ENCODE results near the gene GAS2L2. TPM values are rescaled to one million over a fixed set of nuclear protein-coding genes. Genes with fewer than 3 reads are reported as not detected.

GAS2L2 gene
- total and polyA plus RNA-seq, 4 donors: 1.6 to 11.5 (median 3.9) TPM

- 64 to 83% methylated on average over 2 of the region's 2 CpGs for WGBS, 2 donors
- DNase-seq: no peak
- Histone ChIP-seq H3K9ac (ENCODE audit: insufficient read depth in 1 of 2, low read length in 2 of 2) (no peak overlapping the region), H3K36me3 (ENCODE audit: control insufficient read depth in 4 of 4, insufficient read depth in 4 of 4, low read length in 4 of 4) (peaks cover 17 to 37% (median 22%) of the 10 kb centered on the region in 4 donors), H3K27ac (ENCODE audit: low read depth in 1 of 2, low read length in 1 of 2) (no peak overlapping the region), H3K4me3 (no peak overlapping the region), H3K27me3 (ENCODE audit: control insufficient read depth in 3 of 3, insufficient read depth in 3 of 3, low read length in 2 of 3) (no peaks in the 10 kb centered on the region), H3K9me3 (ENCODE audit: control insufficient read depth in 4 of 4, insufficient read depth in 3 of 4, low read length in 3 of 4) (no peaks in the 10 kb centered on the region), H3K4me1 (ENCODE audit: control insufficient read depth in 5 of 5, insufficient read depth in 5 of 5, low read length in 5 of 5) (peaks cover 0 to 18% (median 13%) of the 10 kb centered on the region in 5 donors)
- no peak for TF ChIP-seq CTCF (IDR thresholded peaks at IDR 0.05; ENCODE audit: control extremely low read depth, extremely low read depth)
- no peak for ATAC-seq (ENCODE audit: insufficient read depth, low FRiP score)
Measured at GRCh38 chr17:35725802-35726126, 27.3 kb downstream of the GAS2L2 start.

DNA sequence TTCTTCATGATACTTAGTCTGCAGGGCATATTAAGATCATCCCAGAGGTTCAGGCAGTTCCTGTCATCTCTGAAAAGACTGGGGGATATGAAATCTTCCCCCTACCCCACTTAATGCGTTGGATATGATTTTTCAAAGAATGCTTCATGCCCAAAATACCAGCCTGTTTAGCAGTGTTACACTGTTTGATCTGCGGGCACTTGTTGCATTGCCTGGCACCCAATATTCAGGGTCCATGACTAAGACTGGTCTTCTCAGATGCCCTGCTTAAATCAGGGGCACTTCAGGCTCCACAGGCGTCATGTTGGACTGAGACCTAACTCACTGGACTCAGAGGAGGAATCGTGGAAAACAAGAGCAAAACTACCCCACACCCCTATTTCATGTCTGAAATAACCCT is 28.0 kb downstream of the GAS2L2 start:
- Histone ChIP-seq H3K9me3 (ENCODE audit: control insufficient read depth in 4 of 4, insufficient read depth in 3 of 4, low read length in 3 of 4) (no peaks in the 10 kb centered on the region), H3K4me1 (ENCODE audit: control insufficient read depth in 5 of 5, insufficient read depth in 5 of 5, low read length in 5 of 5) (peaks cover 0 to 18% (median 13%) of the 10 kb centered on the region in 5 donors), H3K36me3 (ENCODE audit: control insufficient read depth in 4 of 4, insufficient read depth in 4 of 4, low read length in 4 of 4) (peaks cover 18 to 37% (median 22%) of the 10 kb centered on the region in 4 donors), H3K27me3 (ENCODE audit: control insufficient read depth in 3 of 3, insufficient read depth in 3 of 3, low read length in 2 of 3) (no peaks in the 10 kb centered on the region), H3K27ac (ENCODE audit: low read depth in 1 of 2, low read length in 1 of 2) (no peak overlapping the region), H3K4me3 (no peak overlapping the region), H3K9ac (ENCODE audit: insufficient read depth in 1 of 2, low read length in 2 of 2) (no peak overlapping the region)
- 94 to 95% methylated on average over 4 of the region's 4 CpGs for WGBS, 2 donors
- ATAC-seq (ENCODE audit: insufficient read depth, low FRiP score) (no peak), DNase-seq (no peak)
- TF ChIP-seq CTCF (IDR thresholded peaks at IDR 0.05; ENCODE audit: control extremely low read depth, extremely low read depth): no peak

GRCh38 chr17:35723735-35724134 is 29.3 kb downstream of the GAS2L2 start:
- Histone ChIP-seq H3K9ac (ENCODE audit: insufficient read depth in 1 of 2, low read length in 2 of 2) (no peak overlapping the region), H3K36me3 (ENCODE audit: control insufficient read depth in 4 of 4, insufficient read depth in 4 of 4, low read length in 4 of 4) (peaks cover 21 to 41% (median 29%) of the 10 kb centered on the region in 4 donors), H3K27me3 (ENCODE audit: control insufficient read depth in 3 of 3, insufficient read depth in 3 of 3, low read length in 2 of 3) (no peaks in the 10 kb centered on the region), H3K4me1 (ENCODE audit: control insufficient read depth in 5 of 5, insufficient read depth in 5 of 5, low read length in 5 of 5) (peaks cover 0 to 18% (median 13%) of the 10 kb centered on the region in 5 donors), H3K4me3 (no peak overlapping the region), H3K27ac (ENCODE audit: low read depth in 1 of 2, low read length in 1 of 2) (no peak overlapping the region), H3K9me3 (ENCODE audit: control insufficient read depth in 4 of 4, insufficient read depth in 3 of 4, low read length in 3 of 4) (no peaks in the 10 kb centered on the region)
- TF ChIP-seq CTCF (IDR thresholded peaks at IDR 0.05; ENCODE audit: control extremely low read depth, extremely low read depth): no peak
- no peak for ATAC-seq (ENCODE audit: insufficient read depth, low FRiP score)
- no peak for DNase-seq
- 98 to 99% methylated on average over 2 of the region's 2 CpGs for WGBS, 2 donors

DNA sequence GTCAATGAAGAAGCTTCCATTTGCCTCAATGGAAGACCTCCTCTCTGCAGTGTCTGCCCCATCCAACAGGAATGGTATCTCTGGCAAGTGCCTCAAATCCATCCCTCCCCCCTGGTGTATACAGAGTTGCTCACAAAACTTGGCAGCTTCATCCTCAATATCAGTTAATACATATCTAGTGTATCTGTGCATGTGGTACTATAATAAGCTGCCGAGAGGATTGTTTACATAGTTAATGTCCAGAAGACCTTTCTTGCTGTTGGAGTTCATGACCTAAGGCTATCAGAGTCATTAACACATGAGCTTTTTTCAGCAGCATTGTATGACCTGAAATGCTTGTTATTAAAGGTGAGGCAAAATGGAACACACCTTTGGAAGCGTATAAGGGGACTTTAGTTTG is 35.6 kb downstream of the GAS2L2 start:
- Histone ChIP-seq H3K27me3 (ENCODE audit: control insufficient read depth in 3 of 3, insufficient read depth in 3 of 3, low read length in 2 of 3) (no peaks in the 10 kb centered on the region), H3K9ac (ENCODE audit: insufficient read depth in 1 of 2, low read length in 2 of 2) (no peak overlapping the region), H3K9me3 (ENCODE audit: control insufficient read depth in 4 of 4, insufficient read depth in 3 of 4, low read length in 3 of 4) (no peaks in the 10 kb centered on the region), H3K27ac (ENCODE audit: low read depth in 1 of 2, low read length in 1 of 2) (peak overlapping the region; percentile 39 to 86), H3K4me1 (ENCODE audit: control insufficient read depth in 5 of 5, insufficient read depth in 5 of 5, low read length in 5 of 5) (peaks cover 4 to 30% (median 13%) of the 10 kb centered on the region in 5 donors), H3K36me3 (ENCODE audit: control insufficient read depth in 4 of 4, insufficient read depth in 4 of 4, low read length in 4 of 4) (peaks cover 4 to 21% (median 16%) of the 10 kb centered on the region in 4 donors), H3K4me3 (no peak overlapping the region)
- ATAC-seq (ENCODE audit: insufficient read depth, low FRiP score) (no peak), DNase-seq (peak in 2 of 3 donors; percentile 50 to 54)
- WGBS, 2 donors: 56 to 70% methylated on average over 2 of the region's 2 CpGs
- no peak for TF ChIP-seq CTCF (IDR thresholded peaks at IDR 0.05; ENCODE audit: control extremely low read depth, extremely low read depth)

Data from lung (tissue), 12 donors.